Transverse colon (tissue), 4 donors: ENCODE measurements around the gene CCNB3. TPM values are rescaled to one million over a fixed set of nuclear protein-coding genes. Genes with fewer than 3 reads are reported as not detected.

Source experiments
- DNase-seq: peaks from one replicate; pipeline ENCODE4 v3.0.0-alpha.2; 2019
- H3K27ac ChIP-seq, 4 donors: fragments of 200-600 bp; sonication (generic); 2 replicates each; pipeline ENCODE4 v1.5.1; 2016 to 2018; ENCODE audit warnings: inconsistent platforms in 4 of 4
- H3K27me3 ChIP-seq: fragments of 200-600 bp; sonication (generic); 2 replicates; pipeline ENCODE4 v1.5.1; 2017; ENCODE audit warnings: inconsistent platforms
- H3K36me3 ChIP-seq, 4 donors: fragments of 200-600 bp; sonication (generic); 2 replicates each; pipeline ENCODE4 v1.5.1; 2017 to 2019; ENCODE audit warnings: inconsistent platforms in 4 of 4
- H3K4me1 ChIP-seq, 4 donors: fragments of 200-600 bp; sonication (generic); 2 replicates each; pipeline ENCODE4 v1.5.1; 2017 to 2020; ENCODE audit warnings: inconsistent platforms in 4 of 4
- H3K4me3 ChIP-seq, 4 donors: fragments of 200-600 bp; sonication (generic); 1 replicate in 1 of 4; 2 replicates in 3 of 4; pipeline versions ENCODE4 v1.5.1 to v1.6.1; 2017 to 2019; ENCODE audit warnings: inconsistent platforms in 4 of 4
- H3K9me3 ChIP-seq, 2 donors: fragments of 200-600 bp; sonication (generic); 2 replicates each; pipeline ENCODE4 v1.5.1; 2017 to 2019; ENCODE audit warnings: inconsistent platforms in 2 of 2
- EP300 ChIP-seq: sonication (generic); formaldehyde crosslinking; IDR thresholded peaks from one replicate; pipeline ENCODE4 v1.6.1; 2017; ENCODE audit warnings: antibody characterized with exemption, low read depth
- POLR2A ChIP-seq: fragments of 450-650 bp; IDR thresholded peaks from one replicate; pipeline ENCODE4 v1.6.1; 2016; ENCODE audit warnings: antibody characterized with exemption, mild to moderate bottlenecking, moderate library complexity
- POLR2AphosphoS5 ChIP-seq, 3 donors: sonication (generic); formaldehyde crosslinking; IDR thresholded peaks; one replicate each; pipeline ENCODE4 v1.6.1; 2016; ENCODE audit warnings: antibody characterized with exemption in 3 of 3
- WGBS, 2 donors: methylation state at CpG; one replicate each; pipeline ENCODE4 v1.1.5; 2018; ENCODE audit warnings: low coverage in 1 of 2; 5-methylcytosine and 5-hydroxymethylcytosine counted together
- in situ Hi-C, 4 donors: fragments of 200-750 bp; cut with MboI; loops; one replicate each; pipeline versions ENCODE4 v1.15.0 to v1.15.1; 2017; ENCODE audit warnings: low sequenced_read_pairs in 3 of 4, low pct_ligation_motif_present in 1 of 4, low pct_unique_long_range_greater_than_20kb in 1 of 4
- intact Hi-C: fragments of 100-400 bp; cut with DNase I; formaldehyde crosslinking; loops from one replicate; pipeline ENCODE4 v1.15.1; 2023; ENCODE audit warnings: low total_unique reads
- total RNA-seq, 4 donors: library from RNA; depleted of rRNA; stranded (reverse); fragments of >200 nt; gene quantifications; one replicate each; pipeline ENCODE4 v1.1.0, GENCODE V29; 2016
- TF ChIP-seq, protein P1 (sequence below), 5 experiments: fragments of 200-600 bp in 3 of 5; fragments of 450-650 bp in 2 of 5; sonication (generic) in 3 of 5; IDR thresholded peaks; 1 replicate in 2 of 5; 2 replicates in 3 of 5; pipeline ENCODE4 v1.5.1; 2016 to 2017; ENCODE audit warnings: antibody characterized with exemption in 5 of 5, inconsistent platforms in 3 of 5, mild to moderate bottlenecking in 2 of 5, moderate library complexity in 1 of 5

The CCNB3 gene
- total RNA-seq, 4 donors from 2014 or later: 0.41 to 0.48 TPM; not detected in 2

DNA sequence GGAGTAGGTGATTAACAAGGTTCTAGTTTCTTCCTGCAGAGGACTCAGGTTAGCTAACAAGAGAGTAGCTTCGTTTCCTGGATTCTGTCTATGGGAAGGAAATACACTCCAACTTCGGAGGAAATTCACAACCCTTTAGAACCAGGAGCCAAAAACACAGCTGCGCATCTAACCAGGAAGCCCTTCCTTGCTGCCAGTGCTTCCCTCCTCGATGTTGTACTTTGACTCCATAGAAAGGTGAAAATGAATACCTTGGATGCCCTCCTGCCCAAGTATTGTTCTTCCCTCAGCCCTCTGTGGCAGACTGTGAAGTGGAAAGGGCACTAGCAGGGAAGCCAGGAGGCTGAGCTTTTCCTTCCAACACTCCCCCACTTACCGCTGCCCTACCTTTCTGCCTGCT, 38.8 kb upstream of the CCNB3 start:
- Histone ChIP-seq H3K9me3 (no peaks in the 10 kb centered on the region), H3K36me3 (no peaks in the 10 kb centered on the region), H3K27ac (no peak overlapping the region), H3K4me1 (no peaks in the 10 kb centered on the region), H3K4me3 (no peak overlapping the region), H3K27me3 (no peaks in the 10 kb centered on the region)
- no peak for DNase-seq
- TF ChIP-seq EP300 (no peak), POLR2A (no peak), POLR2AphosphoS5 (IDR thresholded peaks at IDR 0.05) (no peak)
- TF ChIP-seq, protein P1, sequence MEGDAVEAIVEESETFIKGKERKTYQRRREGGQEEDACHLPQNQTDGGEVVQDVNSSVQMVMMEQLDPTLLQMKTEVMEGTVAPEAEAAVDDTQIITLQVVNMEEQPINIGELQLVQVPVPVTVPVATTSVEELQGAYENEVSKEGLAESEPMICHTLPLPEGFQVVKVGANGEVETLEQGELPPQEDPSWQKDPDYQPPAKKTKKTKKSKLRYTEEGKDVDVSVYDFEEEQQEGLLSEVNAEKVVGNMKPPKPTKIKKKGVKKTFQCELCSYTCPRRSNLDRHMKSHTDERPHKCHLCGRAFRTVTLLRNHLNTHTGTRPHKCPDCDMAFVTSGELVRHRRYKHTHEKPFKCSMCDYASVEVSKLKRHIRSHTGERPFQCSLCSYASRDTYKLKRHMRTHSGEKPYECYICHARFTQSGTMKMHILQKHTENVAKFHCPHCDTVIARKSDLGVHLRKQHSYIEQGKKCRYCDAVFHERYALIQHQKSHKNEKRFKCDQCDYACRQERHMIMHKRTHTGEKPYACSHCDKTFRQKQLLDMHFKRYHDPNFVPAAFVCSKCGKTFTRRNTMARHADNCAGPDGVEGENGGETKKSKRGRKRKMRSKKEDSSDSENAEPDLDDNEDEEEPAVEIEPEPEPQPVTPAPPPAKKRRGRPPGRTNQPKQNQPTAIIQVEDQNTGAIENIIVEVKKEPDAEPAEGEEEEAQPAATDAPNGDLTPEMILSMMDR (IDR thresholded peaks at IDR 0.05): no peak
- 58% methylated on average over 5 of the region's 5 CpGs; no CpG with 5 or more reads in 1 of the 2 donors for WGBS, 2 donors
- in situ Hi-C loops: no loop called here
- intact Hi-C loops: no loop called here

DNA sequence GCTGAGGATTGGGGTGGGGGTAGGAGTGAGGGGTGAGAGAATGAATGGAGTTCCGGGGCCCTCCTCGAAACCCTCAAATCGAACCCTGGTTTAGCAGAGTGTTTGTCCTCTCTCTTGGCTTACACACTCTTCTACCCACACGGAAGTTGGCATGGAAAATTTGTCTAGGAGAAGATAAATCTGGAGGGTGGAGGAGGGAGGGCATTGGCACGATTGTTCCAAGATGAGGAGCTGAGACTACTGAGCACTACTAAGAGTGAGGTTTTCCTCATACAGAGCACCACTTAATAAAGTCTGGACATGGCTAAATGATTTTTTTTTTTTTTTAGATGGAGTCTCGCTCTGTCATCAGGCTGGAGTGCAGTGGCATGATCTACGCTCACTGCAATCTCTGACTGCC, 37.2 kb upstream of the CCNB3 start:
- no peaks in the 10 kb centered on the region for H3K36me3 ChIP-seq
- intact Hi-C loops: no loop called here
- no peaks in the 10 kb centered on the region for H3K9me3 ChIP-seq
- no peaks in the 10 kb centered on the region for H3K27me3 ChIP-seq
- H3K4me1 ChIP-seq: no peaks in the 10 kb centered on the region
- H3K27ac ChIP-seq: no peak overlapping the region
- no peak for TF ChIP-seq EP300
- no peak for TF ChIP-seq POLR2AphosphoS5 (IDR thresholded peaks at IDR 0.05)
- TF ChIP-seq, protein P1 (IDR thresholded peaks at IDR 0.05): no peak
- no peak for TF ChIP-seq POLR2A
- WGBS, 2 donors: 74% methylated on average over 7 of the region's 7 CpGs; no CpG with 5 or more reads in 1 of the 2 donors
- no peak for DNase-seq
- in situ Hi-C loops: no loop called here
- H3K4me3 ChIP-seq: no peak overlapping the region

DNA sequence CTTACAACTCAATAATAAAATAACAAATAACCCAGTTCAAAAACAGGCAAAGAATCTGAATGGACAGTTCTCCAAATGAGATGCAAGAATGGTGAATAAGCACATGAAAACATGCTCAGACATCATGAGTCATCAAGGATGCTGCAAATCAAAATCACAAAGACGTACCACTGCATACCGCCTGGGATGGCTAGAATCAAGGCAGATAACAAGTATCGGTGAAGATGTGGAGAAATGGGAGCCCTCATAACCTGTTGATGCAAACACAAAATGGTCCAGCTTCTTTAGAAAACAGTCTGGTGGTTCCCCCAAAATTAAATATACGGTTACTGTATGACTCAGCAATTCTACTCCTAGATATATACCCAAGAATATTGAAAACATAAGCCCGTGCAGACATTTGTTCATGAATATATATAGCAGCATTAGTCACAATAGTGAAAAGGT, 36.3 kb upstream of the CCNB3 start:
- WGBS, 2 donors: 64 to 78% methylated on average over 3 to 5 of the region's 5 CpGs
- no peak for TF ChIP-seq POLR2AphosphoS5 (IDR thresholded peaks at IDR 0.05)
- TF ChIP-seq, protein P1 (IDR thresholded peaks at IDR 0.05): no peak
- no peak for TF ChIP-seq EP300
- no peak for TF ChIP-seq POLR2A
- in situ Hi-C loops (no loop called here), intact Hi-C loops (no loop called here)
- no peaks in the 10 kb centered on the region for H3K4me1 ChIP-seq
- H3K9me3 ChIP-seq: no peaks in the 10 kb centered on the region
- H3K27me3 ChIP-seq: no peaks in the 10 kb centered on the region
- no peak overlapping the region for H3K27ac ChIP-seq
- DNase-seq: no peak
- no peak overlapping the region for H3K4me3 ChIP-seq
- H3K36me3 ChIP-seq: no peaks in the 10 kb centered on the region

DNA sequence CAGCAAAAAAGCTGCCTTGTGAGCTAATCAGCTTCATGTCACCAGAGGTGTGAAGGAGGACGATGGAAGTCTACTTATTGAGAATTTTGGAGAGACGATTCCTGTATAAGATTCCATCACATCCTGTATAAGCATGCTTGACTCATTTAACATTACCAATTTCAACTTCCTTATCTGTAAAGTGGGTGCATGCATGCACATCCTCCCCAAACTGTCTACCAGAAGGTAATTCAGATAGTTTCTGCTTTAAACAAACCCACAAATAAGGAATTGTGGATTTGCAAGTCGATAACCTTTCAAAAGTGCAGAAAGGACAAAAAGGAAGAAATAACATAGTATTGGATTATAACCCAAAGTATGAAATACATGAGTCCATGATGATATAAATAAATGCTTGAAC, 34.8 kb upstream of the CCNB3 start:
- 85% methylated on average over 3 of the region's 3 CpGs; no CpG with 5 or more reads in 1 of the 2 donors for WGBS, 2 donors
- Histone ChIP-seq H3K36me3 (no peaks in the 10 kb centered on the region), H3K9me3 (no peaks in the 10 kb centered on the region), H3K4me1 (no peaks in the 10 kb centered on the region), H3K27me3 (no peaks in the 10 kb centered on the region), H3K4me3 (no peak overlapping the region), H3K27ac (no peak overlapping the region)
- TF ChIP-seq POLR2A (no peak), POLR2AphosphoS5 (IDR thresholded peaks at IDR 0.05) (no peak), EP300 (no peak)
- TF ChIP-seq, protein P1 (IDR thresholded peaks at IDR 0.05): no peak
- no peak for DNase-seq
- in situ Hi-C loops: no loop called here
- intact Hi-C loops: no loop called here
